Measurements from ENCODE around the gene PRKCI.
"Not testable (repeated sequence)": the region's sequence is repeated elsewhere in the genome, so short reads cannot be mapped to it uniquely, and the experiment has no call there.

Gene PRKCI

DNA sequence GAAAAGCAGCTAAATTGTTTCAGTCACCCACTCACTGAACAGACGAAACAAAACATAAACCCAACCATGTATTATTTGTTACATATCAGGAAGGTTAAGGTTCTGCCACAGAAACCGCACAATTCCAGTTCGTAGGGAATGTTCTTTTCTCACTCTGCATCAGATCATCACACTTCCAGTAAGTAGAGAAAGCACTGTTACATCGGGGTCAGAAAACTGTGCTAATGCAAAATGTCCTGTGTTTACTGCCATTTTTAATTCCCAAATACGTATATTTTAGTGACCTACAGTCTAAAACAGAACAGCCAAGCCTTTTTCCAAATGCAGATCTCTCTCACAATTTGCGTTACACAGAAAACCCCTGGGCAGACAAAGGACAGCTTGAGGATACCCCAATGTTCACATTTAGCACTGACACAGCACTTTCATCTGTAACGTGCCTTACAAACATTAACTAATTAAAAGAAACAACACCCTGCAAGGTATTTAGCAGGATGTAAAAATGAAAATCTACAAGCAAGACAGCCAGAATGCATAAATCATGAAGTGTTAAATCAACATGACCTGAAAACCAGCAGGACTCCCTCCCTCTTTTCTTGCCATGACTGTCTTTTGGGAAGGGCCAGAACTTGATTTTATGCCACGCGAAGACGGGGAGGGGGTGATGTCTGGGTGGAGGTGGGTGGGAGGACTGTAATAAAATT lies 100.5 kb downstream of the PRKCI start:
- no peak for DNase-seq (ENCODE audit: low spot score)
- TF ChIP-seq, protein P1, sequence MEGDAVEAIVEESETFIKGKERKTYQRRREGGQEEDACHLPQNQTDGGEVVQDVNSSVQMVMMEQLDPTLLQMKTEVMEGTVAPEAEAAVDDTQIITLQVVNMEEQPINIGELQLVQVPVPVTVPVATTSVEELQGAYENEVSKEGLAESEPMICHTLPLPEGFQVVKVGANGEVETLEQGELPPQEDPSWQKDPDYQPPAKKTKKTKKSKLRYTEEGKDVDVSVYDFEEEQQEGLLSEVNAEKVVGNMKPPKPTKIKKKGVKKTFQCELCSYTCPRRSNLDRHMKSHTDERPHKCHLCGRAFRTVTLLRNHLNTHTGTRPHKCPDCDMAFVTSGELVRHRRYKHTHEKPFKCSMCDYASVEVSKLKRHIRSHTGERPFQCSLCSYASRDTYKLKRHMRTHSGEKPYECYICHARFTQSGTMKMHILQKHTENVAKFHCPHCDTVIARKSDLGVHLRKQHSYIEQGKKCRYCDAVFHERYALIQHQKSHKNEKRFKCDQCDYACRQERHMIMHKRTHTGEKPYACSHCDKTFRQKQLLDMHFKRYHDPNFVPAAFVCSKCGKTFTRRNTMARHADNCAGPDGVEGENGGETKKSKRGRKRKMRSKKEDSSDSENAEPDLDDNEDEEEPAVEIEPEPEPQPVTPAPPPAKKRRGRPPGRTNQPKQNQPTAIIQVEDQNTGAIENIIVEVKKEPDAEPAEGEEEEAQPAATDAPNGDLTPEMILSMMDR (IDR thresholded peaks at IDR 0.05; ENCODE audit: extremely low read depth, missing control alignments): no peak

DNA sequence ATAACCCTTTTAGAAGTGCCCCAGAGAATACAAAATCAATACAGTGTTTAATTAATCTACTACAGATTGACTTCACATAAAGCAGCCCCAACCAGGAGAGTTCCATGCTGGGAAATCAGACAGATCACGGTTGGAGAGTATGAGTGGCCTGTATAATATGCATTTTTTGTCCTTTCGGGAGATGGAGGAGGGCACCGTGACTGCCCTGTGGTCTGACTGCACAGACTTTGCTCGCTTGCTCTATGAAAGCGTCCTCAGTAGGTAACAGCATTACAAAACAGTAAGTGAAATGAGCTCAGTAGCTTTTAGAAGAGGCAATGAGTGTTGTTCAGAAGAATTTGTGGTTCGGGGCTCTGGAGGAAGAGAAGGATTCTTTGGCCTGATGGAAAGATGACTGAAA lies 101.1 kb downstream of the PRKCI start:
- no peak for DNase-seq (ENCODE audit: low spot score)
- TF ChIP-seq, protein P1 (IDR thresholded peaks at IDR 0.05; ENCODE audit: extremely low read depth, missing control alignments): no peak

DNA sequence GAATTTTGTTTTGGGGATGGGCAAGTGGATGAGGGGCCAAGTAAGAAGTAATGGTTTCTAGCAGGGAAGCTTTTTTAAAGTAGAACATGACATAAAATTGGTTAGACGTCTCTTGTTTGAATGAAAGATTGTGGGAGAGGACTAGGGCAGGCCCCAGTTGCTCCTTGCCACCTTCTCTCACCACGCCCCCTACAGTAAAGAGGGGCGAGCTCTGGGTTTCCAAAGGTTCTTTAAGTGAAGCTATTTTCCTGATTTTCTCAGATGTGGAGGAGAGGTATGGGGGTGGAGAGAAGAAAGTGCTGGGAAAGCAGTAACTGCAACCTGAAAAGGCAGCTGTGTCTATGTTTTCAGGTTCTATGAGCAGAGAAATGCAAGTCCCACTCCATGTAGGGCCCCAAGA lies 102.7 kb downstream of the PRKCI start:
- TF ChIP-seq, protein P1 (IDR thresholded peaks at IDR 0.05; ENCODE audit: extremely low read depth, missing control alignments): no peak
- DNase-seq (ENCODE audit: low spot score): no peak

DNA sequence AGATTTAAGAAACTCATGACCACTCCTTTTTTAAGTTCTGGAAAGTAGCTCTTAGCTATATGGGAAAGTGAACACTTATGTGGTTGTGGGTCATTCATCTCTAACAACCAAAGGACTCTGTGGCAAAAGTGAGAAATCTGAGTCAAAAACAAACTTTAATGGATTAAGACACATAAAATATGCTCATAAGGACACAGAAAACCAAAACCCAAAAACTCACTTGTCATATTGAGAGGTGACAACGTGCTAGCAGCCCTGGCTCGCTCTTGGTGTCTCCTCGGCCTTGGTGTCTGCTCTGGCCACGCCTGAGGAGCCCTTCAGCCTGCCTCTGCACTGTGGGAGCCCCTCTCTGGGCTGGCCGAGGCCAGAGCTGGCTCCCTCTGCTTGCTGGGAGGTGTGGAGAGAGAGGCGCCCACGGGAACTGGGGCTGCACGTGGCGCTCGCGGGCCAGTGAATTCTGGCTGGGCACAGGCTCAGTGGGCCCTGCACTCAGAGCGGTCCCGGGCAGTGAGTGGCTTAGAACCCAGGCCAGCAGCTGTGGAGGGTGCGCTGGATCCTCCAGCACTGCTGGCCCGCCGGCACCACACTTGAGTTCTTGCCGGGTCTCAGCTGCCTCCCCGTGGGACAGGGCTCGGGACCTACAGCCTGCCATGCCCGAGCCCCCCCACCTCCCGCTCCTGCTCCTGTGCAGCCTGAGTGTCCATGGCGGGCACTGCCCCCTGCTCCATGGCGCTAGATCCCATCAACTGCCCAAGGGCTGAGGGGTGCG lies 105.0 kb downstream of the PRKCI start:
- DNase-seq (ENCODE audit: low spot score): no peak
- TF ChIP-seq, protein P1 (IDR thresholded peaks at IDR 0.05; ENCODE audit: extremely low read depth, missing control alignments): no peak

DNA sequence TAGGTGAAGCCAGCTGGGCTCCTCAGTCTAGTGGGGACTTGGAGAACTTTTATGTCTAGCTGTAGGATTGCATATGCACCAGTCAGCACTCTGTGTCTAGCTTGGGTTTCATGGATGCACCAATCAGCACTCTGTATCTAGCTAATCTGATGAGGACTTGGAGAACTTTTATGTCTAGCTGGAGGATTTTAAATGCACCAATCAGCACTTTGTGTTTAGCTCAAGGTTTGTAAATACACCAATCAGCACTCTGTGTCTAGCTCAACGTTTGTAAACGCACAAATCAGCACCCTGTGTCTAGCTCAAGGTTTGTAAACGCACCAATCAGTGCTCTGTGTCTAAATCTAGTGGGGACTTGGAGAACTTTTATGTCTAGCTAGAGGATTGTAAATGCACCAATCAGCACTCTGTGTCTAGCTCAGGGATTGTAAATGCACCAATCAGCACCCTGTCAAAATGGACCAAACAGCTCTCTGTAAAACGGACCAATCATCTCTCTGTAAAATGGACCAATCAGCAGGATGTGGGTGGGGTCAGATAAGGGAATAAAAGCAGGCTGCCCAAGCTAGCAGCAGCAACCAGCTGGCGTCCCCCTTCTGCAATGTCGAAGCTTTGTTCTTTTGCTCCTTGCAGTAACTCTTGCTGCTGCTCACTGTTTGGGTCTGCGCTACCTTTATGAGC lies 105.8 kb downstream of the PRKCI start:
- DNase-seq (ENCODE audit: low spot score): not testable (repeated sequence)

DNA sequence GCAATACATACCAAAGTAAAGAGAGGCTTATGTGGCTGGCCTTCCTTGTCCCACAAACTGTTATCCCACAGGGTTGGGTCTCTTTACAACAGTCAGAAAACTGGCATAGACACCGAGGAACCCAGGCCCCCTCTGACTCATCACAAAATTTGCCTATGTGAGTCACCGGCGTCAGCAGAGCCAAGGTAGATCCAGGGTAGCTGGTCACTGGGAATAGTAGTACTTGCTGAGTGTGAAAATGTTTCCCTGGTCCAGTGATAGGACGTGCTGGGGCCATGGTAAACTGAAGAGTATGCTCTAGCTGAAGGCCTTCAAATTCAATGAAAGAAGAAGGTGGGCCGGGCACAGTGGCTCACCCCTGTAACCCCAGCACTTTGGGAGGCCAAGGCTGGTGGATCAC lies 108.1 kb downstream of the PRKCI start:
- TF ChIP-seq, protein P1 (IDR thresholded peaks at IDR 0.05; ENCODE audit: extremely low read depth, missing control alignments): no peak
- no peak for DNase-seq (ENCODE audit: low spot score)

DNA sequence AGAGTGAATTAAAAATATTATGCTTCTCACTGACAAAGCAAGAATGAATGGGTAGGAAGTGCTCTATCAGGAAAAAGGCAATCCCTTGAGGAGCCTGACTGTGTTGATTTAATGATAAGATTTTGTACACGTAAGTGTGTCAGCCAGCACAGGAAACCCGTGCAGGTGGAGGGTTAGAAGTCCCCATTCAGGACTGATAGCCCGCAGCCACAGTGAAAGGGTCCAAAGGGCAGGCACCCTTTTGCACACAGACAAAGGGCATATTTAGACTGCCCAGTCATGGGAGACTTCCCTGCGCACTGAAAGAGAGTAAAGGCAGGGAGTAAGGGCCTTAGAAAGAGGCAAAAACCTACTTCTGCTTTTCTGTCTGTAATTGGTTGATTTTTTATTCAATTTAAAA lies 108.9 kb downstream of the PRKCI start:
- no peak for DNase-seq (ENCODE audit: low spot score)
- TF ChIP-seq, protein P1 (IDR thresholded peaks at IDR 0.05; ENCODE audit: extremely low read depth, missing control alignments): no peak

All from GM20000 (cell line).